ENCODE data around the gene SLC13A2. TPM values are rescaled to one million over a fixed set of nuclear protein-coding genes. Genes with fewer than 3 reads are reported as not detected.
"Not testable (repeated sequence)": the region's sequence is repeated elsewhere in the genome, so short reads cannot be mapped to it uniquely, and the experiment has no call there.

Gene SLC13A2
- total RNA-seq: not detected

GRCh38 chr17:28473542-28473941 is at the start of gene SLC13A2:
SLC13A2 (plus strand) TSS chr17:28473644; CDS start chr17:28473713, 69 bp downstream.
- ChIA-PET CTCF (interaction anchor here (1.1 to 1.2 kb wide), 2 partner anchors 57 to 67 kb away, joined by 3 to 4 read pairs; no protein-coding TSS in a partner anchor), POLR2A (no interaction called here)
- Mint-ChIP-seq H3K36me3 (ENCODE audit: low read depth) (no peaks in the 10 kb centered on the region), H3K27me3 (no peaks in the 10 kb centered on the region), H3K4me3 (no peak within 1 kb of the TSS), H3K9me3 (no peaks in the 10 kb centered on the region), H3K4me1 (ENCODE audit: low read depth) (peaks cover 15% of the 10 kb centered on the region), H3K27ac (no peak within 1 kb of the TSS)
- intact Hi-C loops (cut with micrococcal nuclease): no loop called here
- ATAC-seq (no peak), DNase-seq (no peak)
- TF ChIP-seq CTCF (IDR thresholded peaks at IDR 0.05): no peak

- H3K4me1 Mint-ChIP-seq (ENCODE audit: low read depth): no peaks in the 10 kb centered on the region
- CTCF ChIA-PET: interaction anchor here (1.0 to 1.4 kb wide), 2 partner anchors 9 to 22 kb away, joined by 3 read pairs; no protein-coding TSS in a partner anchor
- no peak for TF ChIP-seq CTCF (IDR thresholded peaks at IDR 0.05)
- intact Hi-C loops (cut with micrococcal nuclease): no loop called here
- peaks cover 4% of the 10 kb centered on the region for H3K27me3 Mint-ChIP-seq
- DNase-seq (no peak), ATAC-seq (no peak)
- POLR2A ChIA-PET: interaction anchor here (0.9 kb wide), 1 partner anchor 21 kb away, joined by 3 read pairs; no protein-coding TSS in a partner anchor
- no peaks in the 10 kb centered on the region for H3K36me3 Mint-ChIP-seq (ENCODE audit: low read depth)
- H3K4me3 Mint-ChIP-seq: no peak overlapping the region
- no peaks in the 10 kb centered on the region for H3K9me3 Mint-ChIP-seq
- H3K27ac Mint-ChIP-seq: no peak overlapping the region
Observed at GRCh38 chr17:28425206-28425605, 48.2 kb upstream of the SLC13A2 start.

- no peak overlapping the region for H3K4me3 Mint-ChIP-seq
- intact Hi-C loops (cut with micrococcal nuclease): no loop called here
- ATAC-seq: peak; percentile 53
- ChIA-PET CTCF (interaction anchor here (0.8 to 1.0 kb wide), 2 partner anchors 10 to 21 kb away, joined by 3 read pairs; no protein-coding TSS in a partner anchor), POLR2A (interaction anchor here (0.9 kb wide), 1 partner anchor 22 kb away, joined by 3 read pairs; no protein-coding TSS in a partner anchor)
- no peaks in the 10 kb centered on the region for H3K4me1 Mint-ChIP-seq (ENCODE audit: low read depth)
- DNase-seq: no peak
- peak; percentile 10 for TF ChIP-seq CTCF (IDR thresholded peaks at IDR 0.05)
- peaks cover 7% of the 10 kb centered on the region for H3K27me3 Mint-ChIP-seq
- H3K36me3 Mint-ChIP-seq (ENCODE audit: low read depth): no peaks in the 10 kb centered on the region
- H3K27ac Mint-ChIP-seq: no peak overlapping the region
- H3K9me3 Mint-ChIP-seq: no peaks in the 10 kb centered on the region
Observed at GRCh38 chr17:28426081-28426519, 47.3 kb upstream of the SLC13A2 start.

GRCh38 chr17:28427371-28427770 is 46.1 kb upstream of the SLC13A2 start:
- DNase-seq (no peak), ATAC-seq (no peak)
- intact Hi-C loops (cut with micrococcal nuclease): no loop called here
- Mint-ChIP-seq H3K9me3 (no peaks in the 10 kb centered on the region), H3K27me3 (peaks cover 12% of the 10 kb centered on the region), H3K4me1 (ENCODE audit: low read depth) (no peaks in the 10 kb centered on the region), H3K4me3 (no peak overlapping the region), H3K36me3 (ENCODE audit: low read depth) (no peaks in the 10 kb centered on the region), H3K27ac (no peak overlapping the region)
- ChIA-PET POLR2A (interaction anchor here (0.6 kb wide), 1 partner anchor 22 kb away, joined by 4 read pairs; no protein-coding TSS in a partner anchor), CTCF (interaction anchor here (1.6 kb wide), 1 partner anchor 11 kb away, joined by 4 read pairs; no protein-coding TSS in a partner anchor)
- TF ChIP-seq CTCF (IDR thresholded peaks at IDR 0.05): no peak

GRCh38 chr17:28427982-28428381 is 45.5 kb upstream of the SLC13A2 start:
- H3K27ac Mint-ChIP-seq; H3K4me3 Mint-ChIP-seq; H3K36me3 Mint-ChIP-seq (ENCODE audit: low read depth); DNase-seq; H3K9me3 Mint-ChIP-seq; ATAC-seq; H3K4me1 Mint-ChIP-seq (ENCODE audit: low read depth); intact Hi-C loops (cut with micrococcal nuclease): not testable (repeated sequence)
- POLR2A ChIA-PET: interaction anchor here (0.6 kb wide), 1 partner anchor 23 kb away, joined by 4 read pairs; no protein-coding TSS in a partner anchor
- peaks cover 12% of the 10 kb centered on the region for H3K27me3 Mint-ChIP-seq
- CTCF ChIA-PET: interaction anchor here (1.6 kb wide), 1 partner anchor 11 kb away, joined by 4 read pairs; no protein-coding TSS in a partner anchor
